HG02610 (cell line): Measurements from ENCODE around the gene DLEC1.
"Not testable (repeated sequence)": the region's sequence is repeated elsewhere in the genome, so short reads cannot be mapped to it uniquely, and the experiment has no call there.

Experiments used
- ATAC-seq: cut with Tn5 transposase; IDR thresholded peaks from one replicate; pipeline ENCODE4 v1.9.1; 2021; ENCODE audit warnings: mild to moderate bottlenecking, moderate library complexity; ENCODE audit not compliant: unreplicated experiment

DLEC1 gene

DNA sequence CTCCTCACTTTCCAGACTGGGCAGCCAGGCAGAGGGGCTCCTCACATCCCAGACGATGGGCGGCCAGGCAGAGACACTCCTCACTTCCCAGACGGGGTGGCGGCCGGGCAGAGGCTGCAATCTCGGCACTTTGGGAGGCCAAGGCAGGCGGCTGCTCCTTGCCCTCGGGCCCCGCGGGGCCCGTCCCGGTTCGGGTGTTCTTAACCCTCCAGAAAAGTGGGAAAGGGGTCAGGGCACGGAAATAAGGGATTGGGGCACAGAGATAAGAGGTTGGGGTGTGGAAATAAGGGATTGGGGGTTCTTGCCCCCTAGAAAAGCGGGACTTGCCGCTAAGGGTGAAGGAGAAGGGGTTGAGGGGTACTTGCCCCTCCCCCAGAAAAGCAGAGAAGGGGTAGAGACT, 43.3 kb downstream of the DLEC1 start:
- not testable (repeated sequence) for ATAC-seq

DNA sequence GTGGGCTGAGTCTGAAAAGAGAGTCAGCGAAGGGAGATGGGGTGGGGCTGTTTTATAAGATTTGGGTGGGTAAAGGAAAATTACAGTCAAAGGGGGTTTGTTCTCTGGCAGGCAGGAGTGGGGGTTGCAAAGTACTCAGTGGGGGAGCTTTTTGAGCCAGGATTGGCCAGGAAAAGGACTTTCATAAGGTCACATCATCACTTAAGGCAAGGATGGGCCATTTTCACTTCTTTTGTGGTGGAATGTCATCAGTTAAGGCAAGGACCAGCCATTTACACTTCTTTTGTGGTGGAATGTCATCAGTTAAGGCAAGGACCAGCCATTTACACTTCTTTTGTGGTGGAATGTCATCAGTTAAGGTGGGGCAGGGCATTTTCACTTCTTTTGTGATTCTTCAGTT, 44.2 kb downstream of the DLEC1 start:
- ATAC-seq, result not testable (repeated sequence)

DNA sequence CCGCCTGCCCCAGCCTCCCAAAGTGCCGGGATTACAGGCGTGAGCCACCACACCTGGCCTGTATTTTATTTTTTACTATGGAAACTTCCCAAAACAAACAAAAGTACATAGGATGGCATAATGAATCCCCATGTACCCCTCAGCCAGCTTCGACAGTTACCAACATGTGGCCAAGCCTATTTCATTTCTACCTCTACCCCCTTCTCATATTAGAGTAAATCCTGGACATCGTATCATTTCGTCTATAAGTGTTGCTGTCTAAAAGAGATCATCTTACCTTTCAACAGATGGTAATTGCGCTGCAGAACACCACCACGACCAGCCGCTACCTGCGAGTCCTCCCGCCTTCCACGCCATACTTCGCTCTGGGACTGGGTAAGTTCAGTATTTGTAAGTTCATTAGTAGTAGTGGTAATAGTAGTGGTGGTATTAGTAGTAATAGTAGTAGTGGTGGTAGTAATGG, 44.9 kb downstream of the DLEC1 start:
- ATAC-seq, result no peak

DNA sequence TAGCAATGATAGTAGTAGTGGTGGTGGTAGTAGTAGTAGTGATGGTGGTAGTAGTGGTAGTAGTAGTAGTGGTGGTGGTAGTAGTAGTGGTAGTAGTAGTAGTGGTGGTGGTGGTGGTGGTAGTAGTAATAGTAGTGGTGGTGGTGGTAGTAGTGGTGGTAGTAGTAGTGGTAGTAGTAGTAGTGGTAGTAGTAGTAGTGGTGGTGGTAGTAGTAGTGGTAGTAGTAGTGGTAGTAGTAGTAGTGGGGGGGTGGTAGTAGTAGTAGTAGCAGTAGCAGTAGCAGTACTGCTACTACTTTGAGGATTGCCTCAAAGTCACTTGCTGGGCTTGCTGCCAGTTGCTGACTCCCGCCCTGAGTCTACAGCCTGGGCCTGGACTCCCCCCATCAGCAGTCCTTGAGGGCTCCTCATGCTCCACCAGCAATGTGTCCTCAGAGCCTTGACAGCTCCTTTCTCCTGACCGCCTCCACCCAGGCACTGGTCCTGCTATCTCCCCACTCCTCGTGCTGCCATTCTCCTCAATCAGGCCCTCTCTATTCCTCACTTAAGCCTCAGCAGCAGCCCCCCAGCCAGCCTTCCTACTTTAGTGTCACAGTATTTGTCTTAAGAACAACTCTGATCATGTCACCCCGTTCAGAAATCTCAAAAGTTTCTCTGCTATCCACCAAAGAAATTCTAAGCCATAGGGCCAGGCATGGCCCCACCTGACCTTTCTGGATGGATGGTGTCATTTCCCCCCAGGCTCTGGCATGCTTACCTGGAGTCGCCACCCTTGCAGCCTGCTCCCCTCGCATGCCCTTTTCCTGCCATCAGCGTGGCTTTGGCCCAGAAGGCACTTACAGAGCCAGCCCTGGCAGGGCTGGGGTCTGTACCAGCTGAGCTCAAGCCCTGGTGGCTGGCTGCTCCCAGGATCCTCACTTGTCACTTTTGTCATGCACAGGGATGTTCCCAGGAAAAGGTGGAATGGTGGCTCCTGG, 45.6 kb downstream of the DLEC1 start:
- ATAC-seq, result no peak

DNA sequence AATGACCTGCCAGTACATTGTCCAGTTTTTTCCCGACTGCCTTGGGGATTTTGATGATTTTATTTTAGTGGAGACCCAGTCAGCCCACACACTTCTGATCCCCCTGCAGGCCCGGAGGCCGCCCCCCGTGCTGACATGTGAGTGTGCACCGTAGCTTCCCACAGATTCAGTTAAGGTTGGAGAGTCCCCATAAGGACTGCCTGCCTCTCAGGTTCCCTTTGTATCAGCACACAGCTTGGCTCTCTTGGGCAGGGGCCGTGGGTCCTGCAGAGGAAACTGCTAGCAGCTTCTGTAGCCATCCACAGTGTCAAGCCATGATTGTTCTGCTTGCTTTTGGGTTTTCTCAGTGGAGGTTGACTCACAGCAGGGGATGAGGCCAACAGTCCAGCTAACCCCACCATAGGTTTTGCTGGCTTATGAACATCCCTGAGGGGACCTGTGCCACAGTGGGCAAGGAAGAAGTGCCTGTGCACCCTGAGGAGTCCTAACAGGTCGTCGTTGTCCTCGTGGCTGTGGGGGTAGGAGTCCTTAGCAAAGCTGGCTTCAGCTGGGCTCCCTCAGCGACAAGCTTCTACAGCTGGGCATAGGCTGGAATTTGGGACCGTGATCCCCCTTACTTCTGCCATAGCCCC, 46.4 kb downstream of the DLEC1 start:
- ATAC-seq, result no peak

DNA sequence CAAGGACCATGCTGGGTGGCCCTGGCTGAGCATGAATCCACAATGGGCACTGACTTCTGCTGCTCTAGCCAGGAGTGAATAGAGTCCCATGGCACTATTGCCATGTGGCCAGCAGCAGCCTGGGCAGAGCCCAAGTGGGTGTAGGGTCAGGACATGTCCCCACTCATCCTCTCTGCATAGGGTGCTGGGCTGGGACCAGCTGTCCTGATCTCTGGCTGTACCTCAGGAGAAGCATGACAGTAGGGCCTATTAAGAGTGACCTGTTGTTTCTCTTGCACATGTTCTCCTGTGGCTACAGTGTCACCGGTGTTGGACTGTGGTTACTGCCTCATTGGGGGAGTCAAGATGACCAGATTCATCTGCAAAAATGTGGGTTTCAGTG, 46.9 kb downstream of the DLEC1 start:
- ATAC-seq, result no peak

DNA sequence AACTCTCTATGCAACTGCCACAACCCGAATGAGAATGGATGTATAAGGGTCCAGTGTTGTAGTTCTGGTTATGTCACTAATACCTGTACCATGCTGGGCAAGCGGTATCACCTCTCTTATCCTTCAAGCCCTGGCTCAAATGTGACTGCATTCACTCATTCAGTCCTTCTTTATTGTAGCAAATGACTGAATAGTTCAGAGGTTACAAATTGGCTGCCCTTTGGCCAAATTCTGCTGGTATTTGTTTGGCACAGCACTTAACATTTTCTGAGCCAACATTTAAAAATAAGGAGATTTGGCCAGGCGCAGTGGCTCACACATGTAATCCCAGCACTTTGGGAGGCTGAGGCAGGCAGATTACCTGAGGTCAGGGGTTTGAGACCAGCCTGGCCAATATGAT, 47.5 kb downstream of the DLEC1 start:
- no peak for ATAC-seq

DNA sequence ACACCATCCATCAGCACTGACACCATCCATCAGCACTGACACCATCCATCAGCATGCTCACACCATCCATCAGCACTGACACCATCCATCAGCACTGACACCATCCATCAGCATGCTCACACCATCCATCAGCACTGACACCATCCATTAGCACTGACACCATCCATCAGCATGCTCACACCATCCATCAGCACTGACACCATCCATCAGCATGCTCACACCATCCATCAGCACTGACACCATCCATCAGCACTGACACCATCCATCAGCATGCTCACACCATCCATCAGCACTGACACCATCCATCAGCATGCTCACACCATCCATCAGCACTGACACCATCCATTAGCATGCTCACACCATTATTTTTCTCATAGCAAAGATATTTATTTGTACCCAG, 48.3 kb downstream of the DLEC1 start:
- not testable (repeated sequence) for ATAC-seq

DNA sequence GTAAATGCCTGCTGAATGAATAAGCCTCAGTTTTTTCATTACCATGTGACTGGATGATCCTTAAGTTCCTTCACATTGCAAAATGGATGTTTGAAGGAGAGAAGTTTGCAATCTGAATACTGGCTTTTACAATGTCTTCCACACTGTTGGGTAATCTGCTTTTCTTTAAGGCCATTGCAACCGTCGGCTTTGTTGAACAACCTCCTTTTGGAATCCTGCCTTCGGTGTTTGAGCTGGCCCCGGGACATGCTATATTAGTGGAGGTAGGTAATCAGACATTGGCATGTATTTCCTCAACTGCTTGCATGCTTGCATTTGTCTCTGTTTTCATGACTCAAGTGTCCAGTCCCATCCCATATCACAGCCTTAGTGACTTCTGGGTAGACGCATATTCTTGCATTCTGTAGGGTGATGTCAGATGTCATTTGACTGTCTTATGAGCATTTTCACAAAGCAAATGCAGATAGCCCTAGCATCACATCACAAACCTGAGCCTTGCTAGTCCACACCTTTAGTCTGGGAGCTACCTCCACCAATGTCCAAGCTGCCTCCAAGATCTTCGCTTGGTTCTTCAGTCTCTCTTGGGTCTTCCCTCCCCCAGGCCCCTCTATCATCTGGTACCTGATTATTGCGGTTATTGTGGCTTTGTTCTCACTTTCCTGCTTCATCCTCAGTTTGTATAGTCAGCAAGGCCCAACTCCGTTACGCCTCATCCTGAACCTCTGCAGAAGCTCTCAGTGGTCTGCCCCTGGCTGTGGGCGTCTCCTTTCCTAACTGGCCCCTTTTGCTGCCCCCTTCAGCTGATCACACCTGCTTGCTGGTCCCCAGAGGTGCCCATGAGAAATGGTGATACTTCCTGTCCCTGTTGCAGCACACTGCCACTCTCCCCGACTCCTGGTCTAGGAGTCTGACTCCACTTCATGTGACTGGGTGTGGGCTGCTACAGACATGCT, 49.4 kb downstream of the DLEC1 start:
- ATAC-seq, result no peak

DNA sequence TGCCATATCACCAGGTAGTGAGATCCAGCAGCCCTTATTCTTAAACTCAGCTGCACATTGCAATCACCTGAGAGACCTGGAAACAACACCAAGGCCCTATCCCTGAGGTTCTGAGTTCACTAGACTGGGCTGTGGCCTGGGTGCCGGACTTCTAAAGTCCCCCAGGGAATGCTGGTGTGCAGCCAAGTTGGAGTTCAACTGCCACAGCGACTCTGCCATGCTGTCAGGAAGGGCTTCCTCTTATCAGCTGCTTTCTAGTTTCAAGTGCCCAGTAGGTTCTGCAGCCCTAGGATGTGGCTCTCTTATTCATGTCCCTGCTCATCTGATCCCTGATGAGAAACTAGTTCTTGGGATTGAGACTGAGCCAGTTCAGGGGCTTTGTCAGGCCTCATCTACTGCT, 50.2 kb downstream of the DLEC1 start:
- ATAC-seq, result no peak

DNA sequence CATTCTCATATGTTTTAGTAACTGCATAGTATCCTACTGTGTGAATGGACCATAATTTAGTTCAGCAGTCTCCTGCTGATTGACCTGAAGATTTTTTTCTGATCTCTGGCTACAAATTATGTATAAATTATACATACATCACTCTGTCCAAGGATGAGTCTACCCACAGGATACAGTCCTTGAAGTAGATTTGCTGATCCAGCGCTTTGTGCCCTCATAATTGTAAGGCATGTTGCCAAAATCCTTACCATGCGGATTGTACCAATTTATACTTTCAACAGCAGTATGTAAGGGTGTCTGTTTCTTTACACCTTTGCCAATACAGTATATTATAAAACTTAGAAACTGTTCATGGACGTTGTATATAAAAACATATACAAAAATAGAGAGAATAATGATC, 51.4 kb downstream of the DLEC1 start:
- no peak for ATAC-seq

DNA sequence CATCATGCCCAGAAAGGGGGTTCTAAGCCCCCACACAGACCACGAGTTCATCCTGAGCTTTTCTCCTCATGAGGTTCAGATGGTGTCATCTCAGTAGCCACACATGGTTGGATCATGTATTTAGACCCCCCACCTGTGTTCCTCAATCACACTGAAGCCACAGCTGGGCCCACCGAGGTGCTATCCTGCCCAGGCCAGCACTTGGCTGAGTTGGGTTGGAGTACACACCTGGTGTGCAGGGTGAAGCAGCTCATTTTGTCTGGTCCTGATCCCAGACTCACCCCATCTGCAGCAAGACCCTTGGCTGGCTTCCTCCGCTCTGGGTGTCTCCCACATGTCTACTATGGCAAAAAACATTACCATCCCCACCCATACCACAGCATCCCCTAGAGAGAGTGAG, 56.0 kb downstream of the DLEC1 start:
- ATAC-seq, result no peak

DNA sequence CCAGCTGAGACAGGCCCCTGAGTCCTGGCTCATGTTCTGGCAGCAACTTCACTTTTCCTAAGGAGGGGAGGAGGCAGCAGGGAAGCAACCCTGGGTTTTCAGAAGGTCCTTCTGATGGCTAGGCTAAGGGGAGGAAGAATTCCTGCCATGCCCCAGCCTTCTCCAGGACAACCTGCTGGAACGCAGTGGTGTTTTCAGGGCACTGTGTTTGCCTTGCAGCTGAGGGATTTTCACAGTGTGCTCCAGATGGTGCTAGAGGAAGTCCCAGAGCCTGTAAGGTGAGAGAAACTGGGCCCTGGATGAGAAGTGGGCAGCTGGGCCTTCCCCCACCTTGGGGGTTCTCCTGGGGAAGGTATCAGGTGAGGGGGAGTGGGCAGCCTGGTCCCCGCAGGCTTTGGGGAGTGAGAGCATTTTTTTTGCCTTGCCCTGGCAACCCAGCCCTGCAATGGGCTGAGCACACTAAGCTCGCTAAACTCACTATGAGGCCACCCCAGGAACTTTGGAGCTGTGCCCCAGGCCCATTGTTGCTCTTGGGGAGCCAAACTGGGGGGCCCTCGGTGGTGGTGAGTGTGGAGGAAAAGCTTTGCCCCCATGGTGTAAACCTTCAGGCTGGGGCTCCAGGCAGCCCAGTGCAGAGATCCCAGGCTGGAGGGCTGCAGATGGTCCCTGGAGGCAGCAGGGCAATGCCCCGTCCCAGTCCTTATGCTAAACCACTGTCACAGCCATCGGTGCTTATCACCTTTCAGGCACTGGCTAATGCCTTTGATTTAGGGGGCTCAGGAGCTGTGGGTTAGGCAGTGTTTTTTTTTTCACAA, 56.9 kb downstream of the DLEC1 start:
- ATAC-seq, result no peak

DNA sequence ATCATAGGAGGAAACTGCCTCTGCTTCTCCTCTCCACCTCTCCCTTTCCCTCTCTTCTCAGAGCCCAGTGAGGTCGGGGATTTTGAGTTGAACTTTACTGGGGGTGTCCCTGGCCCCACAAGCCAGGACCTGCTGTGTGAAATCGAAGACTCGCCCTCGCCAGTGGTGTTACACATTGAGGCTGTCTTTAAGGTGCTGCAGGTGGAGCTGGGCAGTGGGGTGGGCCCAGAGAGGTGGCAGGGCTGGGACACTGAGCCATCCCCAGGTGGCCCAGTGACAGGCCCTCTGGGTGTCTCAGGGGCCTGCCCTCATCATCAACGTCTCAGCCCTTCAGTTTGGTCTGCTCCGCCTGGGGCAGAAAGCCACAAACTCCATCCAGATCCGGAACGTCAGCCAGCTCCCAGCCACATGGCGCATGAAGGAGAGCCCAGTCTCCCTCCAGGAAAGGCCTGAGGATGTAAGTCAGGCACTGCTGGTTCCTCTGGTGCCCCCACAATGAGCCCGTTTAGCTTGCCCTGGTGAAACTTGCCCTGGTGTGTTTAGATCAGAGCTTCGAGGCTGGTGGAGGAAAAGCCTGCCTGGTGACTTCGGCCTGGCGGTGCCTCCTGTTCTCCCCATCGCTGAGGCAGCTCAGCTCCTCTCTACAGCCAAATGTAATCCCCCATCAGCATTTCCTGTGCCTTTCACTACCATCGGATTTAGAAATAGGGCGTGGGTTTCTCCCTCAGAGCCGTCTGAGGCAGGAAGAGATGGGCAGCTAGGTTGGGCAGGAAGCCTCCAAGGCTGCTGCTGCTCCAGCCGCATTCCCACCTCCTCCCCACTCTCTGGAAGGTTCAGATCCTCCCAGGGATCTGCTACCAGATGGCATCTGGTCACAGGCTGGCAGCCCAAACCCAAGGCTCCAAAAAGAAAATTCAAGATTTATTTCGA, 58.7 kb downstream of the DLEC1 start:
- ATAC-seq, result no peak

DNA sequence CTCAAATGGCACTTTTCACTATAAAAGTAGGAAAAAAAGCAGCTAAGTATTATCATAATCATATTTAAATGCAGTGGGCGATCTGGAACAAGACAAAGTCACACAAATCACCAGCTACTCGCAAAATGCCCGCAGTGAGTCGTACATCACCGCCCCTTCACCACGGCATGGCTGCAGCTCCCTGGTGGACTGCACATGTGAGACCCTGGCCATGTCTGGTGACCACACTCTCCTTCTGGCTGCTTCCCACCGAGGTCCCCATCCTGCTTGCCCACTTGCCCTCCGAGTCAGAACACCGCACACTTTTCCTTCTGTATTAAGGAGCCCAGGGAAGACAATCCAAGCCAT, 59.3 kb downstream of the DLEC1 start:
- no peak for ATAC-seq

DNA sequence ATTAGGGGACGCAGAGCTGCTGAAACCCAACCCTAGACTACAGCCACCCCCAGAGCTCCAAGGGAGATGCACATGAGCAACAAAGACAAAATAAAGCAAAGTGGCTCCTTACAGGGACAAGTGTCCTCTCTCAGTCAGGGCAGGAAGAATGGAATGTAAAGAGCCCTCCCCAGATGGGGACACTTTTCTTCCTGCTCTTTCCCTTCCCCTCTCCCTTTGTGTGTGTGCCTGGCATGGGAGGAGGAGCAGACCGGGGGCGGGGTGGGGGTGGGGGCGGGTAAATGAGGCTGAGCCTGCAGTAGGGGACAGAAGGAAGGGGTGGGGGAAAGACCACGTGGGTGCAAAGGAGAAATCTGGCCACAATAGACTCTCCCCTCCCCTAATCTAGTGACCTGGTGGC, 60.5 kb downstream of the DLEC1 start:
- no peak for ATAC-seq

DNA sequence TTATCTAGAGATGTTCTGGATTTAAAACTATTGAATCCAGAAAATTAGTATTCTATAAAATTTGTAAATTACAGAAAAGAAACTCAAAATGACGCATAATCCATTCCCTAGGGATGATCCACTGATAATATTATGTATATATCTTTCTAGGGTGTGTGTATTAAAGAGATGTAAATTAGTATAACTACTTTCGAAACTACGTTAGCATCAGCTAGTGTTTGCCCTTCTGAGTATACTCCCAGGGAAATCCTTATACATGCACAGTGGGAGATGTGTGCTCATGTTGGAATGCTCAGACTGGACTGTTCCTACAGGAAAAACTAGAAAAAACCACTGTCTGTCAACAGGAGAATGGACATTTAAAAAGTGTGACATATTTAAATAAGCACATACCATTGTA, 61.5 kb downstream of the DLEC1 start:
- ATAC-seq, result no peak

DNA sequence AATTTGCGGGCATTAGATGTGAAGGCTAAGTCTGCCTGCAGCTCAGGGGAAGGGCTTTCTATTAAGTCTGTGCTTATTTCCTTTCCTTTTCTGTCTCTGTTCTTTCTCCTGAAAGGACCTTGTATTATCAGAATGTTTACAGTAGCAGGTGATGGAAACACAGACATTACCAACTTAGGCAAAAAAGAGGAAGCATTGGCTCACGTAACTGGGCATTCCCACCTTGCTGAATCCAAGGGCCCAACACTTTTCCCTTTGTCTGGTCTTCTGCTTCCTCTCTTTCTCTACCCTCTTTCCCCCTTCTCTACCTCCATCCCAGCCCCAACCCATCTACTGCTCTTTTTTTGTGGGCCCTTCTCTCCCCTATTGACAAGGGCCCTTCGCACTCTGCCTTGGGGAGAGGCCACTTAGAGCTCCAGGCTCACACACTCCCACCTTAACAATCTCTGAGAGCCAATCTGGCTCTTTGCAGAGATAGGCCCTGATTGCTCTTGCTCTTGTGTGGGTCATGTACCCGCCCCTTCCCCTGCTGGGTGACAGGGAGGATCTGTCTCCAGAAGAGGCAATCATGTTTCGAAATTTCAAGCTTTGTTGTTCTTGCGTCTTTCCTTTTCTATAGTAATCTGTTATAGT, 62.9 kb downstream of the DLEC1 start:
- ATAC-seq, result no peak

DNA sequence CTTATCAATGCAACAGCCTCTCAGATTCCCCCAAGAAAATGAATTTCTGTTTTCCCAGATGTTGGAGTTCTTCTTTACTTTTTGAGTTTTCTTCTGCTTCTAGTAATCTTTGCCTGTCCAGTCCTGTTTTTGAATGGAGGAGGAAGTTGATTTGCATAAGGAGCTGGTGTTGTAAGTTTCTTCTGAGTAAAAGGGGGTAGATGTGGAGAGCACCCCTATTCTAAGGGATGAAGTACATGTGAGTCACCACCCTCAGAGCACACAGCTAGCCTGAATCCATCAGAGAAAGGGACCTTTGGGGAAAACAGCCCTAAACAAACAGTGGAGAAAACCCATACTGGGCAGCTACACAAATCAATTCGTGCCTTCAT, 63.4 kb downstream of the DLEC1 start:
- ATAC-seq, result no peak
